OCI-M2 (cell line): Measurements from ENCODE around the gene HPSE2.

Experiments
- DNase-seq: peaks from one replicate; lab custom pipeline; 2025; ENCODE audit not compliant: unreplicated experiment; lab: John Stamatoyannopoulos, UW

HPSE2 gene

GRCh38 chr10:98418665-98419468 lies 816.8 kb downstream of the HPSE2 start:
- DNase-seq: no peak

- DNase-seq: no peak
These were observed 817.5 kb downstream of the HPSE2 start for GRCh38 chr10:98417973-98418664.

- DNase-seq: no peak
These were observed 818.1 kb downstream of the HPSE2 start for GRCh38 chr10:98417481-98417959.

- no peak for DNase-seq
These were observed 818.9 kb downstream of the HPSE2 start for GRCh38 chr10:98416606-98417388.

- DNase-seq: no peak
These were observed 819.9 kb downstream of the HPSE2 start for GRCh38 chr10:98415731-98416119.

GRCh38 chr10:98414932-98415730 lies 820.5 kb downstream of the HPSE2 start, which contains the start of gene PYROXD2:
Gene PYROXD2, minus strand, starts transcription at chr10:98415182. Its CDS starts 47 bp downstream, at chr10:98415135.
- no peak for DNase-seq

- no peak for DNase-seq
These were observed 821.1 kb downstream of the HPSE2 start for GRCh38 chr10:98414578-98414931.

- DNase-seq: no peak
These were observed 823.9 kb downstream of the HPSE2 start for GRCh38 chr10:98411768-98412167.

- no peak for DNase-seq
These were observed 824.5 kb downstream of the HPSE2 start for GRCh38 chr10:98411166-98411565.

- DNase-seq: no peak
These were observed 824.9 kb downstream of the HPSE2 start for GRCh38 chr10:98410759-98411158.

- no peak for DNase-seq
These were observed 825.4 kb downstream of the HPSE2 start for GRCh38 chr10:98410135-98410743.

GRCh38 chr10:98408799-98409198 lies 826.9 kb downstream of the HPSE2 start:
- DNase-seq: no peak

- no peak for DNase-seq
These were observed 827.9 kb downstream of the HPSE2 start for GRCh38 chr10:98407744-98408241.
